Measurements from ENCODE around the gene SNTB2. TPM values are rescaled to one million over a fixed set of nuclear protein-coding genes. Genes with fewer than 3 reads are reported as not detected.

Gene SNTB2
- polyA plus RNA-seq, 3 donors = 1.2 to 6.0 (median 5.0) TPM

- intact Hi-C loops (cut with micrococcal nuclease) = loop anchor here in 1 of 2 donors (10.0 kb wide), 1 partner anchor 45 kb away; the partner anchor contains the start of genes CHTF8 and UTP4
Observed at GRCh38 chr16:69179328-69180010, 7.5 kb upstream of the SNTB2 start.

GRCh38 chr16:69180011-69180338 lies 7.0 kb upstream of the SNTB2 start:
- H3K36me3 Mint-ChIP-seq = peaks cover 0 to 5% of the 10 kb centered on the region in 2 donors
- no peak overlapping the region for H2AFZ ChIP-seq (ENCODE audit: insufficient read depth, low read depth, low read length, poor library complexity, severe bottlenecking)

More at GRCh38 chr16:69179328-69180010, 7.5 kb upstream of the SNTB2 start:
- H3K4me1 Mint-ChIP-seq = peaks cover 11% of the 10 kb centered on the region
- TF ChIP-seq, protein P1, sequence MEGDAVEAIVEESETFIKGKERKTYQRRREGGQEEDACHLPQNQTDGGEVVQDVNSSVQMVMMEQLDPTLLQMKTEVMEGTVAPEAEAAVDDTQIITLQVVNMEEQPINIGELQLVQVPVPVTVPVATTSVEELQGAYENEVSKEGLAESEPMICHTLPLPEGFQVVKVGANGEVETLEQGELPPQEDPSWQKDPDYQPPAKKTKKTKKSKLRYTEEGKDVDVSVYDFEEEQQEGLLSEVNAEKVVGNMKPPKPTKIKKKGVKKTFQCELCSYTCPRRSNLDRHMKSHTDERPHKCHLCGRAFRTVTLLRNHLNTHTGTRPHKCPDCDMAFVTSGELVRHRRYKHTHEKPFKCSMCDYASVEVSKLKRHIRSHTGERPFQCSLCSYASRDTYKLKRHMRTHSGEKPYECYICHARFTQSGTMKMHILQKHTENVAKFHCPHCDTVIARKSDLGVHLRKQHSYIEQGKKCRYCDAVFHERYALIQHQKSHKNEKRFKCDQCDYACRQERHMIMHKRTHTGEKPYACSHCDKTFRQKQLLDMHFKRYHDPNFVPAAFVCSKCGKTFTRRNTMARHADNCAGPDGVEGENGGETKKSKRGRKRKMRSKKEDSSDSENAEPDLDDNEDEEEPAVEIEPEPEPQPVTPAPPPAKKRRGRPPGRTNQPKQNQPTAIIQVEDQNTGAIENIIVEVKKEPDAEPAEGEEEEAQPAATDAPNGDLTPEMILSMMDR (IDR thresholded peaks at IDR 0.05) = no peak
- Histone ChIP-seq H3K4me2 (replicated peaks; ENCODE audit: extremely low read depth, low read length, poor library complexity, severe bottlenecking) (no peak overlapping the region), H3K4me1 (ENCODE audit: control insufficient read depth in 1 of 2, insufficient read depth in 2 of 2, low read length in 2 of 2) (peaks cover 8 to 10% of the 10 kb centered on the region in 2 donors), H3K4me3 (replicated peaks in 1 of 3; ENCODE audit: low read depth in 2 of 3, low read length in 3 of 3) (no peak overlapping the region), H3K27me3 (ENCODE audit: control insufficient read depth in 2 of 2, insufficient read depth in 2 of 2, low read length in 2 of 2) (no peaks in the 10 kb centered on the region), H3K79me2 (ENCODE audit: insufficient read depth, low read length) (no peaks in the 10 kb centered on the region), H3K27ac (ENCODE audit: low read depth in 1 of 2, low read length in 2 of 2) (no peak overlapping the region), H3K9me3 (replicated peaks in 1 of 2; ENCODE audit: control insufficient read depth in 1 of 2, insufficient read depth in 1 of 2, low read length in 2 of 2) (no peaks in the 10 kb centered on the region), H3K36me3 (replicated peaks in 1 of 2; ENCODE audit: control insufficient read depth in 1 of 2, insufficient read depth in 2 of 2, low read length in 2 of 2) (no peaks in the 10 kb centered on the region), H3K9ac (ENCODE audit: insufficient read depth, low read length, poor library complexity, severe bottlenecking) (no peak overlapping the region), H2AFZ (ENCODE audit: insufficient read depth, low read depth, low read length, poor library complexity, severe bottlenecking) (no peak overlapping the region), H4K20me1 (ENCODE audit: insufficient read depth, low read length) (no peaks in the 10 kb centered on the region)
- H3K27me3 Mint-ChIP-seq (ENCODE audit: low read depth in 3 of 3) = peaks cover 9 to 40% (median 11%) of the 10 kb centered on the region in 3 donors
- 34% methylated on average over 3 of the region's 6 CpGs for WGBS (ENCODE audit: insufficient coverage)
- H3K9me3 Mint-ChIP-seq = peaks cover 0 to 1% (median 0%) of the 10 kb centered on the region in 7 donors
- DNase-seq = no peak
- H3K36me3 Mint-ChIP-seq = peaks cover 0 to 5% of the 10 kb centered on the region in 2 donors
- no peak overlapping the region for H3K4me3 Mint-ChIP-seq
- peak overlapping the region in 1 of 7 donors; percentile 64 for H3K27ac Mint-ChIP-seq

More at GRCh38 chr16:69180011-69180338, 7.0 kb upstream of the SNTB2 start:
- Histone ChIP-seq H3K79me2 (ENCODE audit: insufficient read depth, low read length) (no peaks in the 10 kb centered on the region), H3K4me2 (replicated peaks; ENCODE audit: extremely low read depth, low read length, poor library complexity, severe bottlenecking) (no peak overlapping the region), H3K27ac (ENCODE audit: low read depth in 1 of 2, low read length in 2 of 2) (no peak overlapping the region), H3K4me3 (replicated peaks in 1 of 3; ENCODE audit: low read depth in 2 of 3, low read length in 3 of 3) (no peak overlapping the region), H3K9ac (ENCODE audit: insufficient read depth, low read length, poor library complexity, severe bottlenecking) (no peak overlapping the region), H3K27me3 (ENCODE audit: control insufficient read depth in 2 of 2, insufficient read depth in 2 of 2, low read length in 2 of 2) (peaks cover 0 to 4% of the 10 kb centered on the region in 2 donors), H3K36me3 (replicated peaks in 1 of 2; ENCODE audit: control insufficient read depth in 1 of 2, insufficient read depth in 2 of 2, low read length in 2 of 2) (no peaks in the 10 kb centered on the region), H3K9me3 (replicated peaks in 1 of 2; ENCODE audit: control insufficient read depth in 1 of 2, insufficient read depth in 1 of 2, low read length in 2 of 2) (no peaks in the 10 kb centered on the region), H3K4me1 (ENCODE audit: control insufficient read depth in 1 of 2, insufficient read depth in 2 of 2, low read length in 2 of 2) (peaks cover 8 to 9% of the 10 kb centered on the region in 2 donors), H4K20me1 (ENCODE audit: insufficient read depth, low read length) (no peaks in the 10 kb centered on the region)
- Mint-ChIP-seq H3K4me3 (no peak overlapping the region), H3K27ac (peak overlapping the region in 1 of 7 donors; percentile 35), H3K27me3 (ENCODE audit: low read depth in 3 of 3) (peaks cover 11 to 44% (median 12%) of the 10 kb centered on the region in 3 donors), H3K9me3 (peaks cover 0 to 1% (median 0%) of the 10 kb centered on the region in 7 donors), H3K4me1 (peaks cover 11% of the 10 kb centered on the region)
- intact Hi-C loops (cut with micrococcal nuclease) = loop anchor here in 1 of 2 donors (10.0 kb wide), 1 partner anchor 45 kb away; the partner anchor contains the start of genes CHTF8 and UTP4
- TF ChIP-seq, protein P1 (IDR thresholded peaks at IDR 0.05) = no peak
- DNase-seq = no peak
